ENCODE results near the gene DGKZ. TPM values are rescaled to one million over a fixed set of nuclear protein-coding genes. Genes with fewer than 3 reads are reported as not detected.

DGKZ gene
- total RNA-seq, 1 donor from 2014 or later: 67.5 TPM

GRCh38 chr11:46339816-46340215 is 7.4 kb upstream of the DGKZ start:
- intact Hi-C loops (cut with DNase I): loop anchor here (2.0 kb wide), 1 partner anchor 23 kb away; no protein-coding TSS in a partner anchor
- peak; percentile 77 for ATAC-seq
- peak; percentile 68 for DNase-seq (ENCODE audit: missing footprints)

GRCh38 chr11:46341454-46341853 is 5.8 kb upstream of the DGKZ start:
- DNase-seq (ENCODE audit: missing footprints): no peak
- intact Hi-C loops (cut with DNase I): no loop called here
- ATAC-seq: no peak

GRCh38 chr11:46342239-46342638 is 5.0 kb upstream of the DGKZ start:
- intact Hi-C loops (cut with DNase I): no loop called here
- ATAC-seq: no peak
- peak; percentile 72 for DNase-seq (ENCODE audit: missing footprints)

GRCh38 chr11:46343520-46343919 is 3.7 kb upstream of the DGKZ start:
- intact Hi-C loops (cut with DNase I): no loop called here

GRCh38 chr11:46345131-46345597 is 2.1 kb upstream of the DGKZ start:
- intact Hi-C loops (cut with DNase I): no loop called here
- peak; percentile 87 for DNase-seq (ENCODE audit: missing footprints)
- peak; percentile 8 for ATAC-seq

More at GRCh38 chr11:46343520-46343919, 3.7 kb upstream of the DGKZ start:
- no peak for ATAC-seq
- no peak for DNase-seq (ENCODE audit: missing footprints)

- ATAC-seq (no peak), DNase-seq (ENCODE audit: missing footprints) (peak; percentile 59)
- intact Hi-C loops (cut with DNase I): no loop called here
These were observed 1.3 kb upstream of the DGKZ start for GRCh38 chr11:46345881-46346484.

- ATAC-seq (no peak), DNase-seq (ENCODE audit: missing footprints) (peak; percentile 67)
- intact Hi-C loops (cut with DNase I): no loop called here
These were observed 511 bp downstream of the DGKZ start for GRCh38 chr11:46347637-46348311.

GRCh38 chr11:46348566-46349401 is 1.5 kb downstream of the DGKZ start:
- ATAC-seq: no peak
- DNase-seq (ENCODE audit: missing footprints): peak; percentile 63
- intact Hi-C loops (cut with DNase I): no loop called here

GRCh38 chr11:46350695-46351094 is 3.4 kb downstream of the DGKZ start:
- intact Hi-C loops (cut with DNase I): no loop called here
- no peak for DNase-seq (ENCODE audit: missing footprints)
- no peak for ATAC-seq

- no peak for ATAC-seq
- intact Hi-C loops (cut with DNase I): no loop called here
- DNase-seq (ENCODE audit: missing footprints): peak; percentile 51
These were observed 3.9 kb downstream of the DGKZ start for GRCh38 chr11:46351148-46351547.

- no peak for ATAC-seq
- DNase-seq (ENCODE audit: missing footprints): no peak
- intact Hi-C loops (cut with DNase I): loop anchor here (2.0 kb wide), 1 partner anchor 15 kb away; no protein-coding TSS in a partner anchor
These were observed 4.3 kb downstream of the DGKZ start for GRCh38 chr11:46351606-46352005.

- ATAC-seq (peak; percentile 20), DNase-seq (ENCODE audit: missing footprints) (peak; percentile 77)
- intact Hi-C loops (cut with DNase I): loop anchor here (2.0 kb wide), 1 partner anchor 15 kb away; no protein-coding TSS in a partner anchor
These were observed 5.0 kb downstream of the DGKZ start for GRCh38 chr11:46352063-46352841.

GRCh38 chr11:46353698-46354097 is 6.4 kb downstream of the DGKZ start:
- DNase-seq (ENCODE audit: missing footprints) (no peak), ATAC-seq (no peak)
- intact Hi-C loops (cut with DNase I): loop anchor here (2.0 kb wide), 1 partner anchor 13 kb away; no protein-coding TSS in a partner anchor

GRCh38 chr11:46356924-46357482 is 9.7 kb downstream of the DGKZ start:
- DNase-seq (ENCODE audit: missing footprints): no peak
- intact Hi-C loops (cut with DNase I): no loop called here
- ATAC-seq: no peak

- DNase-seq (ENCODE audit: missing footprints) (peak; percentile 71), ATAC-seq (no peak)
- intact Hi-C loops (cut with DNase I): no loop called here
These were observed 10.2 kb downstream of the DGKZ start for GRCh38 chr11:46357483-46357936.

- DNase-seq (ENCODE audit: missing footprints): no peak
- intact Hi-C loops (cut with DNase I): no loop called here
- no peak for ATAC-seq
These were observed 12.7 kb downstream of the DGKZ start for GRCh38 chr11:46359953-46360352.

GRCh38 chr11:46360878-46361277 is 13.6 kb downstream of the DGKZ start:
- DNase-seq (ENCODE audit: missing footprints) (no peak), ATAC-seq (no peak)
- intact Hi-C loops (cut with DNase I): no loop called here

All from Right ventricle myocardium inferior (tissue), 1 donor.